Measurements from ENCODE around the gene TMEM209.
A peak's percentile ranks its signal among the peaks of the same experiment; 100 is the strongest.
"Not testable (repeated sequence)": the region's sequence is repeated elsewhere in the genome, so short reads cannot be mapped to it uniquely, and the experiment has no call there.

Gene TMEM209

GRCh38 chr7:130205084-130205947 lies at the start of gene TMEM209:
TMEM209 (minus strand) TSS chr7:130205406; CDS start chr7:130205375, 31 bp downstream.
- peak; percentile 97 for DNase-seq

GRCh38 chr7:130254555-130254954 lies 49.3 kb upstream of the TMEM209 start:
- DNase-seq, result no peak

DNA sequence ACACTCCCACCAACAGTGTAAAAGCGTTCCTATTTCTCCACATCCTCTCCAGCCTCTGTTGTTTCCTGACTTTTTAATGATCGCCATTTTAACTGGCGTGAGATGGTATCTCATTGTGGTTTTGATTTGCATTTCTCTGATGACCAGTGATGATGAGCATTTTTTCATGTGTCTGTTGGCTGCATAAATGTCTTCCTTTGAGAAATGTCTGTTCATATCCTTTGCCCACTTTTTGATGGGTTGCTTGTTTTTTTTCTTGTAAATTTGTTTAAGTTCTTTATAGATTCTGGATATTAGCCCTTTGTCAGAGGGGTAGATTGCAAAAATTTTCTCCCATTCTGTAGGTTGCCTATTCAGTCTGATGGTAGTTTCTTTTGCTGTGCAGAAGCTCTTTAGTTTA lies 44.4 kb upstream of the TMEM209 start:
- not testable (repeated sequence) for DNase-seq

DNA sequence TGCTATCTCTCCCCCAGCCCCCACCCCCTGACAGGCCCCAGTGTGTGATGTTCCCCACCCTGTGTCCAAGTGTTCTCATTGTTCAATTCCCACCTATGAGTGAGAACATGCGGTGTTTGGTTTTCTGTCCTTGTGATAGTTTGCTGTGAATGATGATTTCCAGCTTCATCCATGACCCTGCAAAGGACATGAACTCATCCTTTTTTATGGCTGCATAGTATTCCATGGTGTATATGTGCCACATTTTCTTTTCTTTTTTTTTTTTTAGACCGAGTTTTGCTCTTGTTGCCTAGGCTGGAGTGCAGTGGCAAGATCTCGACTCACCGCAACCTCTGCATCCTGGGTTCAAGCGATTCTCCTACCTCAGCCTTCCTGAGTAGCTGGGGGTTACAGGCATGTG lies 43.6 kb upstream of the TMEM209 start:
- not testable (repeated sequence) for DNase-seq

- DNase-seq, result not testable (repeated sequence)
Observed at GRCh38 chr7:130246491-130246890, 41.3 kb upstream of the TMEM209 start.

DNA sequence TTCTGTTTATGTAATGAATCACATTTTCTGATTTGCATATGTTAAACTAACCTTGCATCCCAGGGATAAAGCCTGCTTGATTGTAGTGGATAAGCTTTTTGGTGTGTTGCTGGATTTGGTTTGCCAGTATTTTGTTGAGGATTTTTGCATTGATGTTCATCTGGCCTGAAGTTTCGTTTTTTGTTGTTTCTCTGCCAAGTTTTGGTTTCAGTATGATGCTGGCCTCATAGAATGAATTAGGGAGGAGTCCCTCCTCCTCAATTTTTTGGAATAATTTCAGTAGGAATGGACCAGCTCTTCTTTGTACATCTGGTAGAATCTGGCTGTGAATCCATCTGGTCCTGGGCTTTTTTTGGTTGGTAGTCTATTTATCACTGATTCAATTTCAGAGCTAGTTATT lies 38.3 kb upstream of the TMEM209 start:
- not testable (repeated sequence) for DNase-seq

DNA sequence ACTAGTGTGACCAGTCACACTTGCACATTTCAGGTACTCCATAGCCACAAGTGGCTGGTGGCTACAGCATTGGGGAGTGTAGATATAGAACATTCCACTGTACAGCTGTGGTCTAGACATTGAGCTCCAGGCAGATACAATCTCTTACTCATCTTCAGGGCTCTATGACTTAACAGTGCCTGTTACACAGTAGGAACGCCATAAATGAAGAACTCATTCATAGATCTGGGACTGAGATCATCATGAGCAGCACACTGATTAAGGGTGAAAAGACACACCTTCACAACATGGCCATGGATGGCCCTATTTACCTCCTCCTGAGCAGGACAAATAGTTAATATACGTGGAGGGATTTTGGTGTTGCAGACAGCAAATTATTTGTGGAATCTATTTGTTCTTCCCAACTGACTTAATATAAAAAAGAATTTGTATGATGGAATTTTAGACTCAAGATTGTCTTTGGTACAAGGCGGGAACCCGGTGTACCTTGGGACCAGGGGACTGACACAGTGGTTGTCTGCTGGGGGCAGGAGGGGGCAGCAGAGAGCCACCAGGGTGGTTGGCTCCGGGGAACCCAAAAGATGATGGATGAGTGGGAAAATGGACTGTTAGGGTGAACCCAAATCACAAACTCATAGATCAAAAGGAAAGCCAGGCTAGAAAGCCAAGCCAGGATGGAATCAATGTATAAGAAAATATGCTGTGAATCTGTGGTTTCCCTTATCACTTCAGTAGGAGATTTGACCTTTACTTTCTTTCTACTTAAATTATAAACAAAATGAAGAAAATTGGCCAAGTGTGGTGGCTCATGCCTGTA lies 37.2 kb upstream of the TMEM209 start:
- peak; percentile 34 for DNase-seq

GRCh38 chr7:130240240-130240639 lies 35.0 kb upstream of the TMEM209 start:
- DNase-seq, result no peak

GRCh38 chr7:130236361-130236760 lies 31.2 kb upstream of the TMEM209 start:
- not testable (repeated sequence) for DNase-seq

DNA sequence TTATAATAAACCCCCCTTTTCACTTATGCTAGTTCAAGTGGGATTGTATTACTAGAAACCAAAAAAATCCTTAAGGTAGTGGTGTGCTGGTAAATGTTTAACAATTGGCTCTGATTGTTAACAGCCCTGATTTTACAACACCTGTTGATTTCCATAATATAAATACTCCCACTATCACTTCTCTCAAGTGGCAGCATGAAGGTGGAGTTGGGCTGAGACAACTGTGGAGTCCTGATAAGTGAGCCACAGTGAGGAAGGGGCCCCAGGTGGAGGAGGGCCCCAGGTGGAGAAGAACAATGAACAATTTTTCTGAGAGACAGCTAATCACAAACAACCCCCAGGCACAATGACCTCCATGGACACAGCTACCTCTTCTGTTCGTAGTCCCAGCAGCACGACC lies 28.9 kb upstream of the TMEM209 start:
- DNase-seq, result no peak

DNA sequence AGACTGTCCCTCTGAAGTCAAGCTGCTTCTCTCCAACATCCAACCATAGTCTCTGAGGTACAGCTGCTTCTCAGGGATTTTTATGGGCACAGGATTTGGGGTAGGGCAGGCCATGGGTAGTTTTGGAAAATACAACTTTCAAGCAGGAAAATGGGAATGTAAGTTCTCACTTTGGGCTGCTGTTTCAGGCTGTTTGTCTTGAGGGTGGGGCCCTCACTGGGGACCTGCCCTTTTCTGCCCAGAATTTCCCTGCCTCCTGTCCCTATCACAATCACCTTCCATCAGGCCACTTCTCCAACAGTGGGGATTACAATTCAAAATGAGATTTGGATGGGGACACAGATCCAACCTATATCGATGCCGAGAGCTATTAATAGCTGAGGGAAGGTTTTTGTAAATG lies 27.0 kb upstream of the TMEM209 start:
- no peak for DNase-seq

DNA sequence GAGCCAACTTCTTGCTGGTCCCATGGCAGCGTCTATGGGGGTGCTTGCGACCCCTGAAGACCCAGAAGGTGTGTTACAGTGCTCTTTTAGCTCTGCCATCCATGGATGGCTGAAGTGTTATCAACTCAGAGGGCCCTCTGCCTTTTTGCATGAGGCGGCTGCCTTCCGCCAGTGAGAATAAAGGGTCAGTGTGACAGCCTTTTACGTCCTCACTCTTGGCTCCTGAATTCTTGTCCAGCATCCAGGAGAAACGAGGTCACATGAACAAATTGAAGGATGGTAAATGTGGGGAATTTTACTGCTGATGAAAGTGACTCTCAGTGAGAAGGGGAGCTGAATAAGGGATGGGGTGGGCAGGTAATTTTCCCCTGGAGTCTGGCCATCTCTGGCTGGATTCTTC lies 26.6 kb upstream of the TMEM209 start:
- no peak for DNase-seq

GRCh38 chr7:130229981-130230380 lies 24.8 kb upstream of the TMEM209 start:
- not testable (repeated sequence) for DNase-seq

GRCh38 chr7:130228840-130229502 lies 23.8 kb upstream of the TMEM209 start:
- no peak for DNase-seq

DNA sequence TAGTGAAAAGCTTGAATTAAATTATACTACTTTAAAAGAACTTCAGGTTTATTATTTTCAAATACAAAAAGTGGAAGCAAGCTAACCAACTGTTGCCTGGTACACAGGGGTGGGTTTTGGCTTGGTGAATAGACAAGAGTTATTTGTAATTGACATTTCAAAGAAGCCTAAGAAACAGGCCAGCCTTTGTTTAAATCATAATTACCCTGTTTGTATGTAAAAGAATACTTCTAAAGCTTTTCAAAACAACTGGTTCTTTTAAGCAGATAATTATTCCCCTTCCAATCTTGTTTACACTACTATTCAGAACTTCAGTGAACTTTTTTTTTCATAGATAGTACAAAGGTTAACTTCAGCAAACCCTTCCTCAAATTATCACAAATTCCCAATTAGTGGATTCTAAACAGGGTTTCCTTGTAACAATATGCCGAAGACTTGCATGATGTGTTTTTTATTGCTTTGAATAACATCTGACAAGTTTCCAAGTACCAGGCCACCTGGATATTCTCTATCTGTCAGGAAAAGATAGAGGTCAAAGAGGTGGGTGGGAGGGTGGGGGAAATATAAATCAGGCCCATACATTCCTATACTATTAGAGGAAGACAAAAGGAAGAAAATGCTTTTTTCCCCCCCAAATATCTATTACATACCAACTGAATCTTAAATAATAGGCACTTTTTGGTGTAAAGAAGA lies 22.8 kb upstream of the TMEM209 start:
- no peak for DNase-seq

DNA sequence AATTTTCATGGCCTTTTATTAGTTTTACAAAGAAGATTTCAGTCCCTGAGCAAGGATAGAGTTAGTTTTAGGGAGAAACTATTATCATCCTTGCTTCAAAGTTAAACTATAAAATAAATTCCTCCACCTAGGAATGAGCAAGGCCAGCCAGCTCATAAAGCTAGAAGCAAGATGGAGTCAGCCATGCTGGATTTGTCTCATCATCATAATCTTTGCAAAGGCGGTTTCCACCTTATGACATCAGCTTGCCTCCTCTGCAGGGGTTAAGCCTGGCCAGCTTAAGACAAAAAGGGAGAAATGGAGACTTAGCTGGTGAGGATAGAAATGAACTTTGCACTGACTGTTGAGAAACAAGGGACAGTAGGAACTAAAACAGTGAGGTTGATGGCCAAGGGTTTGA lies 21.1 kb upstream of the TMEM209 start:
- DNase-seq, result no peak

GRCh38 chr7:130224923-130225322 lies 19.7 kb upstream of the TMEM209 start:
- not testable (repeated sequence) for DNase-seq

GRCh38 chr7:130224210-130224609 lies 19.0 kb upstream of the TMEM209 start:
- no peak for DNase-seq

DNA sequence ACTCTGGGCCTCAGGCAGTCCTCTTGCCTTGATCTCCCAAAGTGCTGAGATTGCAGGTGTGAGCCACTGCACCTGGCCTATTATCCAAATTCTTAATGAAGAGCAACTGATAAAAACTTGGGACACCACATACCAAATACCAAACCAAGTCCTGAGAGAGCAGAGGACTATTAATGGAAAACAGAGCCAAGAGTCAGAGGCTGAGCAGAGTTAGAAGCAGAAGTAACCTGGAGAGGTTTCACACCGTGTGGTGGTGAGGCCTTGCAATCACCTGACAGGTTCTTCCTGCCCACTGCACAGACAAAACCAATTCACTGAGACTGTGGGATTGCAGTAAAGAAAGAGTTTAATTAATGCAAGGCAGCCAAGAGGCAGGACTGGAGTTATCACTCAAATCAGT lies 18.4 kb upstream of the TMEM209 start:
- no peak for DNase-seq

GRCh38 chr7:130221746-130222145 lies 16.5 kb upstream of the TMEM209 start:
- no peak for DNase-seq

GRCh38 chr7:130219871-130220270 lies 14.7 kb upstream of the TMEM209 start:
- no peak for DNase-seq

- no peak for DNase-seq
Observed at GRCh38 chr7:130218806-130219620, 13.8 kb upstream of the TMEM209 start.

Measured in NCI-H774 (cell line).